Upper lobe of left lung (tissue), 4 donors: ENCODE data around the gene DGKG.

Source experiments
- POLR2A ChIP-seq, 4 donors: fragments of 450-650 bp; IDR thresholded peaks; one replicate each; pipeline ENCODE4 v1.5.1; 2016 to 2017; ENCODE audit warnings: antibody characterized with exemption in 4 of 4, mild to moderate bottlenecking in 2 of 4
- POLR2AphosphoS5 ChIP-seq, 2 donors: sonication (generic); formaldehyde crosslinking; IDR thresholded peaks; one replicate each; pipeline ENCODE4 v1.5.1; 2017; ENCODE audit warnings: antibody characterized with exemption in 2 of 2

- peak; percentile 50 to 88 for TF ChIP-seq POLR2AphosphoS5 (IDR thresholded peaks at IDR 0.05)
- peak in 3 of 4 donors; percentile 70 to 92 (median 73) for TF ChIP-seq POLR2A (IDR thresholded peaks at IDR 0.05)
These were observed 252.8 kb downstream of the DGKG start, which contains the start of gene ETV5 for GRCh38 chr3:186108941-186109865.
